ENCODE data around the gene BICDL2.
"Not testable (repeated sequence)": the region's sequence is repeated elsewhere in the genome, so short reads cannot be mapped to it uniquely, and the experiment has no call there.

BICDL2 gene

GRCh38 chr16:3059723-3060242 is 23.0 kb upstream of the BICDL2 start:
- no peak for TF ChIP-seq CTCF (IDR thresholded peaks at IDR 0.05)
- TF ChIP-seq ZFX (IDR thresholded peaks at IDR 0.05; ENCODE audit: borderline replicate concordance), result no peak
- H3K27ac ChIP-seq, result peak overlapping the region; percentile 66

GRCh38 chr16:3059041-3059722 is 22.4 kb upstream of the BICDL2 start:
- peak overlapping the region; percentile 66 for H3K27ac ChIP-seq

GRCh38 chr16:3058139-3059030 is 21.6 kb upstream of the BICDL2 start:
- peak overlapping the region; percentile 66 for H3K27ac ChIP-seq

More at GRCh38 chr16:3059041-3059722, 22.4 kb upstream of the BICDL2 start:
- TF ChIP-seq ZFX (IDR thresholded peaks at IDR 0.05; ENCODE audit: borderline replicate concordance), result no peak
- peak; percentile 92 for TF ChIP-seq CTCF (IDR thresholded peaks at IDR 0.05)

GRCh38 chr16:3057181-3058138 is 20.7 kb upstream of the BICDL2 start:
- no peak overlapping the region for H3K27ac ChIP-seq
- TF ChIP-seq ZFX (IDR thresholded peaks at IDR 0.05; ENCODE audit: borderline replicate concordance), result no peak
- no peak for TF ChIP-seq CTCF (IDR thresholded peaks at IDR 0.05)

More at GRCh38 chr16:3058139-3059030, 21.6 kb upstream of the BICDL2 start:
- TF ChIP-seq ZFX (IDR thresholded peaks at IDR 0.05; ENCODE audit: borderline replicate concordance), result no peak
- no peak for TF ChIP-seq CTCF (IDR thresholded peaks at IDR 0.05)

- TF ChIP-seq CTCF (IDR thresholded peaks at IDR 0.05) (no peak), ZFX (IDR thresholded peaks at IDR 0.05; ENCODE audit: borderline replicate concordance) (no peak)
- no peak overlapping the region for H3K27ac ChIP-seq
These were observed 19.8 kb upstream of the BICDL2 start for GRCh38 chr16:3056336-3057180.

- not testable (repeated sequence) for H3K27ac ChIP-seq
These were observed 19.0 kb upstream of the BICDL2 start for GRCh38 chr16:3055734-3056115.

Measured in 22Rv1 (cell line).